ENCODE results near the gene FGF12.

FGF12 gene

DNA sequence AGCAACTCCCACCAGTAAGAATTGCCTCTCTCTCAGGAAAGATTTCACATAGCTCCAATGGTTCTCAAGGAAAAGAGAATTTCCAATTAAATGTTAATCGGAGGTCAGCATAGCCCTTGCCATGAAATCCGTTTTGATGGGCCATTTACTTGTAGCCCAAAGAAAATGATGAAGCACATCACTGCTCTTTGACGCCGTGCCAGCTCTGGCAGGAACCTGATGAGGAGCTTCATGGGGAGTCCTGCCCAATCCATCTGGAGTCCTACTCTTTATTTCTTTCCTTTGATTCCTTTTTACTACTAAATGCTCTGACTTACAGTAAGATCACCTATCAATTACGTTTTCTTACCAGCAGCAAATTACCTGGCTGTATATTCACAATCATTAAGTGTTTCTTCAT is 84.7 kb downstream of the FGF12 start:
- Histone ChIP-seq H3K4me1 (ENCODE audit: control insufficient read depth, insufficient read depth, low read length) (no peaks in the 10 kb centered on the region), H3K27ac (ENCODE audit: insufficient read depth, low read depth, low read length, poor library complexity, severe bottlenecking) (no peak overlapping the region), H3K36me3 (ENCODE audit: control insufficient read depth, insufficient read depth, low read length) (no peaks in the 10 kb centered on the region), H3K27me3 (ENCODE audit: control insufficient read depth, insufficient read depth, low read length, poor library complexity, severe bottlenecking) (no peaks in the 10 kb centered on the region), H3K4me3 (ENCODE audit: insufficient read depth, low read depth, low read length) (no peak overlapping the region), H3K9me3 (ENCODE audit: control insufficient read depth, low read length) (no peaks in the 10 kb centered on the region)
- 88 to 92% methylated on average over 4 to 5 of the region's 5 CpGs for WGBS, 2 experiments

- H3K4me3 ChIP-seq (ENCODE audit: insufficient read depth, low read depth, low read length) = no peak overlapping the region
- no peaks in the 10 kb centered on the region for H3K27me3 ChIP-seq (ENCODE audit: control insufficient read depth, insufficient read depth, low read length, poor library complexity, severe bottlenecking)
- no peaks in the 10 kb centered on the region for H3K36me3 ChIP-seq (ENCODE audit: control insufficient read depth, insufficient read depth, low read length)
- no peaks in the 10 kb centered on the region for H3K4me1 ChIP-seq (ENCODE audit: control insufficient read depth, insufficient read depth, low read length)
- no peaks in the 10 kb centered on the region for H3K9me3 ChIP-seq (ENCODE audit: control insufficient read depth, low read length)
- WGBS, 2 experiments = 82 to 85% methylated on average over 4 to 5 of the region's 6 CpGs
- H3K27ac ChIP-seq (ENCODE audit: insufficient read depth, low read depth, low read length, poor library complexity, severe bottlenecking) = no peak overlapping the region
Observed at GRCh38 chr3:192641919-192642318, 85.4 kb downstream of the FGF12 start.

DNA sequence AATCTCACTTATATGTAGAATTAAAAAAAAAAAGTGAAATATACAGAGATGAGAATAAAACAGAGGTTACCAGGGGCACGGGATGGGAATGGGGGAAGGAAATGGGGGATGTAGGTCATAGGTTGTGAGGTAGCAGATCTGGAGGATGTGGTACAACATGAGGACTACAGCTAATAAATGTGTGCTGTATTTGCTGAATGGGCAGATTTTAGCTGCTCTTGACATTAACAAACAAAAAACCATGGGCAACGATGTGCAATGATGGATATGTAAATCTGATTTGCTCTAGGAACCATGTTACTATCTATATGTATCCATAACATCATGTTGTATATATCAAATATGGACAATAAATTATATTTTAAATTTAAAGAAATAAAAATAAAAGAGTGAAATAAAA is 87.4 kb downstream of the FGF12 start:
- no peaks in the 10 kb centered on the region for H3K27me3 ChIP-seq (ENCODE audit: control insufficient read depth, insufficient read depth, low read length, poor library complexity, severe bottlenecking)
- 88 to 97% methylated on average over 1 of the region's 2 CpGs for WGBS, 2 experiments
- no peaks in the 10 kb centered on the region for H3K36me3 ChIP-seq (ENCODE audit: control insufficient read depth, insufficient read depth, low read length)
- H3K27ac ChIP-seq (ENCODE audit: insufficient read depth, low read depth, low read length, poor library complexity, severe bottlenecking) = no peak overlapping the region
- no peaks in the 10 kb centered on the region for H3K4me1 ChIP-seq (ENCODE audit: control insufficient read depth, insufficient read depth, low read length)
- no peak overlapping the region for H3K4me3 ChIP-seq (ENCODE audit: insufficient read depth, low read depth, low read length)
- no peaks in the 10 kb centered on the region for H3K9me3 ChIP-seq (ENCODE audit: control insufficient read depth, low read length)

DNA sequence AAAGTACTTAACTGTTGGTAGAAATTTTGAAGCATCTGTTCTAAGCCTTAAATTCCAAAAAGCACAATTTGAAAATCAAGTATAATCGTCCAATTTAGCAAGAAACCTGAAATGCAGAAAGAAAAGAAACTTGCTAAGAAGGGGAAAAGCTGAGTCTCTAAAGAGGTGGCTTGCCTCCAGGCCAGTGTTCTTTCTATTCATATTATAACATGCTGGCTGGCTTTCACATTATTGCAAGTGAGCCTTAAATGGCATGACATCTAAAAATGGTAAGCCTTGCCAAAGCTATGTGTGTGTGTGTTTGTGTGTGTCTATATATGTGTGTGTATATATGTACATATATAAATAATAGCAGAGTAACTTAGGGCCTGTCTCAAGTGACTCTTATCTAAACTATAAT is 89.5 kb downstream of the FGF12 start:
- H3K27me3 ChIP-seq (ENCODE audit: control insufficient read depth, insufficient read depth, low read length, poor library complexity, severe bottlenecking) = no peaks in the 10 kb centered on the region
- H3K9me3 ChIP-seq (ENCODE audit: control insufficient read depth, low read length) = no peaks in the 10 kb centered on the region
- H3K36me3 ChIP-seq (ENCODE audit: control insufficient read depth, insufficient read depth, low read length) = no peaks in the 10 kb centered on the region
- H3K27ac ChIP-seq (ENCODE audit: insufficient read depth, low read depth, low read length, poor library complexity, severe bottlenecking) = no peak overlapping the region
- 91 to 100% methylated on average over 1 of the region's 1 CpG for WGBS, 2 experiments
- H3K4me3 ChIP-seq (ENCODE audit: insufficient read depth, low read depth, low read length) = no peak overlapping the region
- H3K4me1 ChIP-seq (ENCODE audit: control insufficient read depth, insufficient read depth, low read length) = no peaks in the 10 kb centered on the region

DNA sequence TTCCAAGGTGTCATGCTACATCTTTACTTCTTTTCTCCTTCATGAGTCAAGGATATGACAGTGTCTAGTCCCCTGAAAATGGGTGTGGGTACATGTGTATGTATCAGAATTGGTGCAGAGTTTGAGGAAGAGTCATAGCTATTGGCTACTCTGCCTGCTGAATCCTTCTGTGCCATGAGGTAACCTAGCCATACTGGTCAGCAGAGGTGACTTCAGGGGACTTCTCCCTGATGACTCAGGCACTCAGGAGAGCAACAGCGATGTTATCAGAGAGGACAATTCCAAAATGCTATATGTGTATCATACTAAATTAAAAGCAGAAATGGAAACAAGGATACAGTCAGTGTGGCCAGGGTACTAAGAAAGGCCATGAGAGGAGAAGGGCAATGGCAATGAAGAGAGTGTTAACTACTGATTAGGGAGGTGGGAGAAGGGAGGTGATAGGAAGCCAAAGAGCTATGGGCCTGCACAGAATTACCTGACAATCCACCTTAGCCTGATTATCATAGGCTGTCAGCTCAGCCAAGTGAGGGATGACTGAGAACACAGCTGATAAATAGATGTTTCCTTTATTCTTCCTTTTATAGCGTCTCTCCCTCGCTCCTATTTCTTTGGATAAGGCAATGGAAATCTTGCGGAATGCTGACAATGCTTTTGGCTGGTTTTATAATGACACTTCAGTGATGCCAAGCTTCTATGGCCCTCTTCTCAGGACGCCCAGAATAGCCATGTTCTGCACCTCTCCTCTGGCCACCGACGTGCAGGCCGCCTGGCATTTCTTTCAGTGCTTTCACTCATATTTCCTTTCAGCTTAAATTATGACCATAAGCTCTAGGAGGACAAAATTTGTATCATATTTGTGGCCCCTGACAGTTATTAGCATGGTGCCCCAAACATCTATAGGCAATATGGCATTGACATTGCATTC is 90.6 kb downstream of the FGF12 start:
- WGBS, 2 experiments = 93 to 97% methylated on average over 8 of the region's 8 CpGs
- H3K9me3 ChIP-seq (ENCODE audit: control insufficient read depth, low read length) = no peaks in the 10 kb centered on the region
- H3K4me3 ChIP-seq (ENCODE audit: insufficient read depth, low read depth, low read length) = no peak overlapping the region
- no peaks in the 10 kb centered on the region for H3K27me3 ChIP-seq (ENCODE audit: control insufficient read depth, insufficient read depth, low read length, poor library complexity, severe bottlenecking)
- no peaks in the 10 kb centered on the region for H3K4me1 ChIP-seq (ENCODE audit: control insufficient read depth, insufficient read depth, low read length)
- no peak overlapping the region for H3K27ac ChIP-seq (ENCODE audit: insufficient read depth, low read depth, low read length, poor library complexity, severe bottlenecking)
- no peaks in the 10 kb centered on the region for H3K36me3 ChIP-seq (ENCODE audit: control insufficient read depth, insufficient read depth, low read length)

DNA sequence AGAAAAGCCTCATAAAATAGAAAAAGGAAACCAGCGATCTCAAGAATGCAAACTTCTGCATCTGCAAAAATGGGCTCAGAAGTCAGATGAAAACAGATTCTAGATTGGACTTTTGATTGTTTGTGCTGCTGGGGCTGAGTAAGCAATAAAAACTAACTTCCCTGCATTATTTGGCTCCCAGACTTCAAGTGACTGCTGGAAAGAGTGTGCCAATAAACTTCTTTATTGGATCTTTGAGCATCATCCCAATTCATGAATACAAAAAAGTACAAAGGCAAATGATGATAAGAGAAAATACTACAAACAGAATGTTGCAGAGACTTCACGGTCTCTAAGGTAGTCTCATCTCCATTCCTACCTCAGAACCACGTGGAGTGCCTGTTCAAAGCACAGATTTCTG is 97.9 kb downstream of the FGF12 start:
- Histone ChIP-seq H3K27me3 (ENCODE audit: control insufficient read depth, insufficient read depth, low read length, poor library complexity, severe bottlenecking) (no peaks in the 10 kb centered on the region), H3K4me1 (ENCODE audit: control insufficient read depth, insufficient read depth, low read length) (no peaks in the 10 kb centered on the region), H3K9me3 (ENCODE audit: control insufficient read depth, low read length) (no peaks in the 10 kb centered on the region), H3K36me3 (ENCODE audit: control insufficient read depth, insufficient read depth, low read length) (no peaks in the 10 kb centered on the region), H3K4me3 (ENCODE audit: insufficient read depth, low read depth, low read length) (no peak overlapping the region), H3K27ac (ENCODE audit: insufficient read depth, low read depth, low read length, poor library complexity, severe bottlenecking) (no peak overlapping the region)
- 91 to 94% methylated on average over 3 of the region's 3 CpGs for WGBS, 2 experiments

- H3K9me3 ChIP-seq (ENCODE audit: control insufficient read depth, low read length) = no peaks in the 10 kb centered on the region
- H3K4me1 ChIP-seq (ENCODE audit: control insufficient read depth, insufficient read depth, low read length) = no peaks in the 10 kb centered on the region
- H3K27me3 ChIP-seq (ENCODE audit: control insufficient read depth, insufficient read depth, low read length, poor library complexity, severe bottlenecking) = no peaks in the 10 kb centered on the region
- no peak overlapping the region for H3K27ac ChIP-seq (ENCODE audit: insufficient read depth, low read depth, low read length, poor library complexity, severe bottlenecking)
- H3K4me3 ChIP-seq (ENCODE audit: insufficient read depth, low read depth, low read length) = no peak overlapping the region
- 89 to 94% methylated on average over 3 of the region's 3 CpGs for WGBS, 2 experiments
- no peaks in the 10 kb centered on the region for H3K36me3 ChIP-seq (ENCODE audit: control insufficient read depth, insufficient read depth, low read length)
Observed at GRCh38 chr3:192621909-192622308, 105.4 kb downstream of the FGF12 start.

GRCh38 chr3:192620275-192620674 is 107.1 kb downstream of the FGF12 start:
- H3K4me1 ChIP-seq (ENCODE audit: control insufficient read depth, insufficient read depth, low read length) = no peaks in the 10 kb centered on the region
- H3K4me3 ChIP-seq (ENCODE audit: insufficient read depth, low read depth, low read length) = no peak overlapping the region
- no peak overlapping the region for H3K27ac ChIP-seq (ENCODE audit: insufficient read depth, low read depth, low read length, poor library complexity, severe bottlenecking)
- H3K36me3 ChIP-seq (ENCODE audit: control insufficient read depth, insufficient read depth, low read length) = no peaks in the 10 kb centered on the region
- no peaks in the 10 kb centered on the region for H3K27me3 ChIP-seq (ENCODE audit: control insufficient read depth, insufficient read depth, low read length, poor library complexity, severe bottlenecking)
- 93 to 98% methylated on average over 3 of the region's 3 CpGs for WGBS, 2 experiments
- no peaks in the 10 kb centered on the region for H3K9me3 ChIP-seq (ENCODE audit: control insufficient read depth, low read length)

DNA sequence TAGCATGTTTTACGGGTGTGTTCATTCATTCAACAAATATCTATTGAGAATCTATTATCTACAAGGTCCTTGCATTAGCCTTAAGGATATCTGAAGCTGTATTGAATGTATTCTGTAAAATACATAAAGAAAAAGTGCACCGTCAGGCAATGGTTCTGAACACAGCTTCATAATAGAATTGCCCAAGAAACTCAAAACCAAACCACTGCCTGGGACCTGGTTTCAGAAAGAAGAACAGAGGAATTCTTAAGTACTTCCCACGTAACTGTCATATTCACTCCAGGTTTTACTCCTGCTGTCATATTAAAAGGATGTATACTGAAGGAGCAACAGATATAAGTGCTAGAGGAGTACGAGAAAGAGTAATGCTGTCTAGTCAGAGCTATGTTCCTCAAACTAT is 115.9 kb downstream of the FGF12 start:
- Histone ChIP-seq H3K4me1 (ENCODE audit: control insufficient read depth, insufficient read depth, low read length) (no peaks in the 10 kb centered on the region), H3K36me3 (ENCODE audit: control insufficient read depth, insufficient read depth, low read length) (no peaks in the 10 kb centered on the region), H3K27ac (ENCODE audit: insufficient read depth, low read depth, low read length, poor library complexity, severe bottlenecking) (no peak overlapping the region), H3K27me3 (ENCODE audit: control insufficient read depth, insufficient read depth, low read length, poor library complexity, severe bottlenecking) (no peaks in the 10 kb centered on the region), H3K4me3 (ENCODE audit: insufficient read depth, low read depth, low read length) (no peak overlapping the region), H3K9me3 (ENCODE audit: control insufficient read depth, low read length) (no peaks in the 10 kb centered on the region)
- 96 to 97% methylated on average over 2 to 4 of the region's 4 CpGs for WGBS, 2 experiments

DNA sequence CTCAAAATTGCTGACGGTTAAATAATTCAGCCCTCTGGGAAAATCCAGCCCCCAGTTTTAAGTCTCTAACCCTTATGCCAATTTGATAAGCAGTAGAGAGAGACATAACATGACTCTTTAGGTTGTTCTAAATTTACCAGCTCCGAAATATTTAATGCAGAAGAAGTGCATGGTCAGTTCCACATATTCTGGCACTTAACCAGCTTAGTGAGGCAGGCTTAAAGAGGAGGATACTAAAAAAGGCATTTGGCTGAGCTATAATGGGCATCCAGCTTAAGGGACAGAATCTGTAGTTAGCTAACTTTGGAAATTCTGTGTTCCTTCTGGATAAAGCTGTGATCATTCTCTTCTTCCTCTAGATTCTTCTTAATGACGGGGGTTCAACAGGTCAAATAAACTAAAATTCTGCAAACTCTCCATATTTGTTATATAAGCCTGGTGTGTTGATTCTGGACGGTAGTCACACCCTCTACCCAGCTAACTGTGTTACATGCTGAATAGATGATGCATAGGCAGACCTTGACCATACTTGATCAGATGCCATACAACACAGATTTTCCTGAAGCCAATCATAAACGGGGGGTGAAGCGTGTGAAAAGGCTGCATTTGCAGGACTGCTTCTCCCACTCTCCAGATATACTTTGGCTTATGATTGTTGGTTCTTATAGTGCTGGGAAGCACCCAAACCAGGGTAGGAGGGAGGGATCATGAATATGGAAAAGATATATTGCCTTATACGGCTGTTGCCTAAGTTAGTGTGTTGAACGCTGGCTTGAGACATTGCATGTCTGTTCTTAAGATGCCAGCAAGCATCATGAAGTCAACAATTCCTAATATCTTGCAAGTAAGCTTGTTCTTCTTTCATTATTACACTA is 118.4 kb downstream of the FGF12 start:
- Histone ChIP-seq H3K36me3 (ENCODE audit: control insufficient read depth, insufficient read depth, low read length) (no peaks in the 10 kb centered on the region), H3K27me3 (ENCODE audit: control insufficient read depth, insufficient read depth, low read length, poor library complexity, severe bottlenecking) (no peaks in the 10 kb centered on the region), H3K27ac (ENCODE audit: insufficient read depth, low read depth, low read length, poor library complexity, severe bottlenecking) (no peak overlapping the region), H3K4me1 (ENCODE audit: control insufficient read depth, insufficient read depth, low read length) (no peaks in the 10 kb centered on the region), H3K4me3 (ENCODE audit: insufficient read depth, low read depth, low read length) (no peak overlapping the region), H3K9me3 (ENCODE audit: control insufficient read depth, low read length) (no peaks in the 10 kb centered on the region)
- WGBS, 2 experiments = 93 to 94% methylated on average over 7 to 8 of the region's 8 CpGs
